ENCODE data around the gene AHNAK.

AHNAK gene

GRCh38 chr11:62554387-62555167 is 8.0 kb upstream of the AHNAK start:
- no peak overlapping the region for H3K27ac ChIP-seq (ENCODE audit: extremely low read depth, low read depth, low read length)
- TF ChIP-seq SCRT1 (tag by site-specific recombination; IDR thresholded peaks at IDR 0.05; ENCODE audit: borderline replicate concordance) (no peak), SCRT2 (tag by site-specific recombination; IDR thresholded peaks at IDR 0.05) (0 out of 2 replicates have a peak, but pooled peaks have one; percentile 27), ZNF341 (tag by site-specific recombination; IDR thresholded peaks at IDR 0.05; ENCODE audit: low read depth) (peak; percentile 44; the same call in 1 of the 2 replicates)

DNA sequence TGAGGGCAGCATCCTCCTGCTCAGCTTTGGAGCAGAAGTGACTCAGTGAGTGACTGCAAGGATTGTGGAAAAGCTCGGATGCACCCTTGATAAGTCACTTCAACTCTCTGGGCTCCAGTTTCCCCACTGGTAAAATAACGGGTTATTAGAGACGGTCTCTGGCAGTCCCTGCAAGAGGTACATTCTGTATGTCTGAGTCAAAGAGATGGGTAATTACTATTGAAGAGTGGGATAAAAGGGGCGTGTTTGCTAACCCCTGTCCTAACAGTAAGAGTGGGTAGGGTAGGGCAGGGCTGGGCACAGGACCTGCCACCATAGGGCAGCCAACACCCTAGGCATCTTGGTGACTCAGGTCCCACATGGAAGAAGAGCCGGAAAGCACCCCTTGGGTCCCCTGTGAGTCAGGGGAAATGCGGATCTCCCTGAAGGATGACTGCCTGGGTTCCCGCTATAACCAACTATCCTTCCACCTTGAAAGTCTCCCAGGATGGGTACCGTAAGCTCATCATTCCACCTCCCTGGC is 7.3 kb upstream of the AHNAK start:
- Histone ChIP-seq H3K36me3 (ENCODE audit: control insufficient read depth in 2 of 2, insufficient read depth in 1 of 2, low read length in 2 of 2) (peaks cover 7 to 26% of the 10 kb centered on the region in 2 experiments; a peak in 2 of 3 replicates), H3K27ac (ENCODE audit: extremely low read depth, low read depth, low read length) (no peak overlapping the region), H3K4me3 (ENCODE audit: low read depth, low read length) (no peak overlapping the region), H3K4me1 (ENCODE audit: control insufficient read depth, insufficient read depth, low read length) (peaks cover 6% of the 10 kb centered on the region; the same call in 1 of the 2 replicates), H3K9me3 (ENCODE audit: control insufficient read depth, insufficient read depth, low read depth, low read length) (no peaks in the 10 kb centered on the region)
- ChIA-PET POLR2A (interaction anchor here (0.6 to 5.7 kb wide), 9 partner anchors 8 to 288 kb away, joined by 3 to 53 read pairs (median 5); partner anchors contain the start of genes AHNAK, B3GAT3, C11orf98 and CSKMT), CTCF (interaction anchor here (1.0 to 4.0 kb wide), 4 partner anchors 11 to 158 kb away, joined by 3 to 30 read pairs (median 11); no protein-coding TSS in a partner anchor)
- TF ChIP-seq ZNF596 (tag by site-specific recombination; IDR thresholded peaks at IDR 0.05), result no peak
- TF ChIP-seq ZNF248 (tag by site-specific recombination; IDR thresholded peaks at IDR 0.05), result no peak
- TF ChIP-seq, protein P1, sequence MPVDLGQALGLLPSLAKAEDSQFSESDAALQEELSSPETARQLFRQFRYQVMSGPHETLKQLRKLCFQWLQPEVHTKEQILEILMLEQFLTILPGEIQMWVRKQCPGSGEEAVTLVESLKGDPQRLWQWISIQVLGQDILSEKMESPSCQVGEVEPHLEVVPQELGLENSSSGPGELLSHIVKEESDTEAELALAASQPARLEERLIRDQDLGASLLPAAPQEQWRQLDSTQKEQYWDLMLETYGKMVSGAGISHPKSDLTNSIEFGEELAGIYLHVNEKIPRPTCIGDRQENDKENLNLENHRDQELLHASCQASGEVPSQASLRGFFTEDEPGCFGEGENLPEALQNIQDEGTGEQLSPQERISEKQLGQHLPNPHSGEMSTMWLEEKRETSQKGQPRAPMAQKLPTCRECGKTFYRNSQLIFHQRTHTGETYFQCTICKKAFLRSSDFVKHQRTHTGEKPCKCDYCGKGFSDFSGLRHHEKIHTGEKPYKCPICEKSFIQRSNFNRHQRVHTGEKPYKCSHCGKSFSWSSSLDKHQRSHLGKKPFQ (tag by site-specific recombination; IDR thresholded peaks at IDR 0.05), result no peak
- TF ChIP-seq, protein P2, sequence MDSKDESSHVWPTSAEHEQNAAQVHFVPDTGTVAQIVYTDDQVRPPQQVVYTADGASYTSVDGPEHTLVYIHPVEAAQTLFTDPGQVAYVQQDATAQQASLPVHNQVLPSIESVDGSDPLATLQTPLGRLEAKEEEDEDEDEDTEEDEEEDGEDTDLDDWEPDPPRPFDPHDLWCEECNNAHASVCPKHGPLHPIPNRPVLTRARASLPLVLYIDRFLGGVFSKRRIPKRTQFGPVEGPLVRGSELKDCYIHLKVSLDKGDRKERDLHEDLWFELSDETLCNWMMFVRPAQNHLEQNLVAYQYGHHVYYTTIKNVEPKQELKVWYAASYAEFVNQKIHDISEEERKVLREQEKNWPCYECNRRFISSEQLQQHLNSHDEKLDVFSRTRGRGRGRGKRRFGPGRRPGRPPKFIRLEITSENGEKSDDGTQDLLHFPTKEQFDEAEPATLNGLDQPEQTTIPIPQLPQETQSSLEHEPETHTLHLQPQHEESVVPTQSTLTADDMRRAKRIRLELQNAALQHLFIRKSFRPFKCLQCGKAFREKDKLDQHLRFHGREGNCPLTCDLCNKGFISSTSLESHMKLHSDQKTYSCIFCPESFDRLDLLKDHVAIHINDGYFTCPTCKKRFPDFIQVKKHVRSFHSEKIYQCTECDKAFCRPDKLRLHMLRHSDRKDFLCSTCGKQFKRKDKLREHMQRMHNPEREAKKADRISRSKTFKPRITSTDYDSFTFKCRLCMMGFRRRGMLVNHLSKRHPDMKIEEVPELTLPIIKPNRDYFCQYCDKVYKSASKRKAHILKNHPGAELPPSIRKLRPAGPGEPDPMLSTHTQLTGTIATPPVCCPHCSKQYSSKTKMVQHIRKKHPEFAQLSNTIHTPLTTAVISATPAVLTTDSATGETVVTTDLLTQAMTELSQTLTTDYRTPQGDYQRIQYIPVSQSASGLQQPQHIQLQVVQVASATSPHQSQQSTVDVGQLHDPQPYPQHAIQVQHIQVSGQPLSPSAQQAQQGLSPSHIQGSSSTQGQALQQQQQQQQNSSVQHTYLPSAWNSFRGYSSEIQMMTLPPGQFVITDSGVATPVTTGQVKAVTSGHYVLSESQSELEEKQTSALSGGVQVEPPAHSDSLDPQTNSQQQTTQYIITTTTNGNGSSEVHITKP (tag by site-specific recombination; IDR thresholded peaks at IDR 0.05), result no peak
- TF ChIP-seq, protein P3, sequence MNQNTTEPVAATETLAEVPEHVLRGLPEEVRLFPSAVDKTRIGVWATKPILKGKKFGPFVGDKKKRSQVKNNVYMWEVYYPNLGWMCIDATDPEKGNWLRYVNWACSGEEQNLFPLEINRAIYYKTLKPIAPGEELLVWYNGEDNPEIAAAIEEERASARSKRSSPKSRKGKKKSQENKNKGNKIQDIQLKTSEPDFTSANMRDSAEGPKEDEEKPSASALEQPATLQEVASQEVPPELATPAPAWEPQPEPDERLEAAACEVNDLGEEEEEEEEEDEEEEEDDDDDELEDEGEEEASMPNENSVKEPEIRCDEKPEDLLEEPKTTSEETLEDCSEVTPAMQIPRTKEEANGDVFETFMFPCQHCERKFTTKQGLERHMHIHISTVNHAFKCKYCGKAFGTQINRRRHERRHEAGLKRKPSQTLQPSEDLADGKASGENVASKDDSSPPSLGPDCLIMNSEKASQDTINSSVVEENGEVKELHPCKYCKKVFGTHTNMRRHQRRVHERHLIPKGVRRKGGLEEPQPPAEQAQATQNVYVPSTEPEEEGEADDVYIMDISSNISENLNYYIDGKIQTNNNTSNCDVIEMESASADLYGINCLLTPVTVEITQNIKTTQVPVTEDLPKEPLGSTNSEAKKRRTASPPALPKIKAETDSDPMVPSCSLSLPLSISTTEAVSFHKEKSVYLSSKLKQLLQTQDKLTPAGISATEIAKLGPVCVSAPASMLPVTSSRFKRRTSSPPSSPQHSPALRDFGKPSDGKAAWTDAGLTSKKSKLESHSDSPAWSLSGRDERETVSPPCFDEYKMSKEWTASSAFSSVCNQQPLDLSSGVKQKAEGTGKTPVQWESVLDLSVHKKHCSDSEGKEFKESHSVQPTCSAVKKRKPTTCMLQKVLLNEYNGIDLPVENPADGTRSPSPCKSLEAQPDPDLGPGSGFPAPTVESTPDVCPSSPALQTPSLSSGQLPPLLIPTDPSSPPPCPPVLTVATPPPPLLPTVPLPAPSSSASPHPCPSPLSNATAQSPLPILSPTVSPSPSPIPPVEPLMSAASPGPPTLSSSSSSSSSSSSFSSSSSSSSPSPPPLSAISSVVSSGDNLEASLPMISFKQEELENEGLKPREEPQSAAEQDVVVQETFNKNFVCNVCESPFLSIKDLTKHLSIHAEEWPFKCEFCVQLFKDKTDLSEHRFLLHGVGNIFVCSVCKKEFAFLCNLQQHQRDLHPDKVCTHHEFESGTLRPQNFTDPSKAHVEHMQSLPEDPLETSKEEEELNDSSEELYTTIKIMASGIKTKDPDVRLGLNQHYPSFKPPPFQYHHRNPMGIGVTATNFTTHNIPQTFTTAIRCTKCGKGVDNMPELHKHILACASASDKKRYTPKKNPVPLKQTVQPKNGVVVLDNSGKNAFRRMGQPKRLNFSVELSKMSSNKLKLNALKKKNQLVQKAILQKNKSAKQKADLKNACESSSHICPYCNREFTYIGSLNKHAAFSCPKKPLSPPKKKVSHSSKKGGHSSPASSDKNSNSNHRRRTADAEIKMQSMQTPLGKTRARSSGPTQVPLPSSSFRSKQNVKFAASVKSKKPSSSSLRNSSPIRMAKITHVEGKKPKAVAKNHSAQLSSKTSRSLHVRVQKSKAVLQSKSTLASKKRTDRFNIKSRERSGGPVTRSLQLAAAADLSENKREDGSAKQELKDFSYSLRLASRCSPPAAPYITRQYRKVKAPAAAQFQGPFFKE (tag by site-specific recombination; IDR thresholded peaks at IDR 0.05; ENCODE audit: borderline replicate concordance), result no peak
- no peak for TF ChIP-seq ZNF555 (tag by site-specific recombination; conservative IDR thresholded peaks at IDR 0.05)
- TF ChIP-seq, protein P4, sequence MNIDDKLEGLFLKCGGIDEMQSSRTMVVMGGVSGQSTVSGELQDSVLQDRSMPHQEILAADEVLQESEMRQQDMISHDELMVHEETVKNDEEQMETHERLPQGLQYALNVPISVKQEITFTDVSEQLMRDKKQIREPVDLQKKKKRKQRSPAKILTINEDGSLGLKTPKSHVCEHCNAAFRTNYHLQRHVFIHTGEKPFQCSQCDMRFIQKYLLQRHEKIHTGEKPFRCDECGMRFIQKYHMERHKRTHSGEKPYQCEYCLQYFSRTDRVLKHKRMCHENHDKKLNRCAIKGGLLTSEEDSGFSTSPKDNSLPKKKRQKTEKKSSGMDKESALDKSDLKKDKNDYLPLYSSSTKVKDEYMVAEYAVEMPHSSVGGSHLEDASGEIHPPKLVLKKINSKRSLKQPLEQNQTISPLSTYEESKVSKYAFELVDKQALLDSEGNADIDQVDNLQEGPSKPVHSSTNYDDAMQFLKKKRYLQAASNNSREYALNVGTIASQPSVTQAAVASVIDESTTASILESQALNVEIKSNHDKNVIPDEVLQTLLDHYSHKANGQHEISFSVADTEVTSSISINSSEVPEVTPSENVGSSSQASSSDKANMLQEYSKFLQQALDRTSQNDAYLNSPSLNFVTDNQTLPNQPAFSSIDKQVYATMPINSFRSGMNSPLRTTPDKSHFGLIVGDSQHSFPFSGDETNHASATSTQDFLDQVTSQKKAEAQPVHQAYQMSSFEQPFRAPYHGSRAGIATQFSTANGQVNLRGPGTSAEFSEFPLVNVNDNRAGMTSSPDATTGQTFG (tag by site-specific recombination; IDR thresholded peaks at IDR 0.05; ENCODE audit: borderline replicate concordance), result no peak
- TF ChIP-seq HOXC10 (CRISPR knock-in tag; IDR thresholded peaks at IDR 0.05), result no peak
- TF ChIP-seq ZNF501 (tag by site-specific recombination; IDR thresholded peaks at IDR 0.05), result no peak
- no peak for TF ChIP-seq ZNF366 (tag by site-specific recombination; conservative IDR thresholded peaks at IDR 0.05)
- TF ChIP-seq, protein P5, sequence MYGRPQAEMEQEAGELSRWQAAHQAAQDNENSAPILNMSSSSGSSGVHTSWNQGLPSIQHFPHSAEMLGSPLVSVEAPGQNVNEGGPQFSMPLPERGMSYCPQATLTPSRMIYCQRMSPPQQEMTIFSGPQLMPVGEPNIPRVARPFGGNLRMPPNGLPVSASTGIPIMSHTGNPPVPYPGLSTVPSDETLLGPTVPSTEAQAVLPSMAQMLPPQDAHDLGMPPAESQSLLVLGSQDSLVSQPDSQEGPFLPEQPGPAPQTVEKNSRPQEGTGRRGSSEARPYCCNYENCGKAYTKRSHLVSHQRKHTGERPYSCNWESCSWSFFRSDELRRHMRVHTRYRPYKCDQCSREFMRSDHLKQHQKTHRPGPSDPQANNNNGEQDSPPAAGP (tag by site-specific recombination; IDR thresholded peaks at IDR 0.05), result no peak
- TF ChIP-seq ZNF138 (tag by site-specific recombination; IDR thresholded peaks at IDR 0.05; ENCODE audit: borderline replicate concordance), result no peak
- TF ChIP-seq ZNF174 (tag by site-specific recombination; IDR thresholded peaks at IDR 0.05), result no peak

More at GRCh38 chr11:62554387-62555167, 8.0 kb upstream of the AHNAK start:
- ChIA-PET CTCF (interaction anchor here (1.3 to 4.0 kb wide), 5 partner anchors 12 to 159 kb away, joined by 5 to 30 read pairs (median 10); no protein-coding TSS in a partner anchor), POLR2A (interaction anchor here (0.6 to 5.7 kb wide), 4 partner anchors 8 to 110 kb away, joined by 4 to 53 read pairs (median 12); partner anchors contain the start of genes AHNAK, C11orf98, CSKMT and EEF1G)
- H3K36me3 ChIP-seq (ENCODE audit: control insufficient read depth in 2 of 2, insufficient read depth in 1 of 2, low read length in 2 of 2), result peaks cover 9 to 33% of the 10 kb centered on the region in 2 experiments; a peak in 2 of 3 replicates
- H3K4me3 ChIP-seq (ENCODE audit: low read depth, low read length), result no peak overlapping the region
- no peaks in the 10 kb centered on the region for H3K9me3 ChIP-seq (ENCODE audit: control insufficient read depth, insufficient read depth, low read depth, low read length)
- peaks cover 6% of the 10 kb centered on the region; the same call in 1 of the 2 replicates for H3K4me1 ChIP-seq (ENCODE audit: control insufficient read depth, insufficient read depth, low read length)

Data from HEK293 (cell line).